Hypothalamus (tissue), 51 donors: ENCODE measurements around the gene FHL1.

Experiments
- DNase-seq, 51 donors: peaks; one replicate each; lab custom pipeline; 2025; lab: John Stamatoyannopoulos, UW

The FHL1 gene

DNA sequence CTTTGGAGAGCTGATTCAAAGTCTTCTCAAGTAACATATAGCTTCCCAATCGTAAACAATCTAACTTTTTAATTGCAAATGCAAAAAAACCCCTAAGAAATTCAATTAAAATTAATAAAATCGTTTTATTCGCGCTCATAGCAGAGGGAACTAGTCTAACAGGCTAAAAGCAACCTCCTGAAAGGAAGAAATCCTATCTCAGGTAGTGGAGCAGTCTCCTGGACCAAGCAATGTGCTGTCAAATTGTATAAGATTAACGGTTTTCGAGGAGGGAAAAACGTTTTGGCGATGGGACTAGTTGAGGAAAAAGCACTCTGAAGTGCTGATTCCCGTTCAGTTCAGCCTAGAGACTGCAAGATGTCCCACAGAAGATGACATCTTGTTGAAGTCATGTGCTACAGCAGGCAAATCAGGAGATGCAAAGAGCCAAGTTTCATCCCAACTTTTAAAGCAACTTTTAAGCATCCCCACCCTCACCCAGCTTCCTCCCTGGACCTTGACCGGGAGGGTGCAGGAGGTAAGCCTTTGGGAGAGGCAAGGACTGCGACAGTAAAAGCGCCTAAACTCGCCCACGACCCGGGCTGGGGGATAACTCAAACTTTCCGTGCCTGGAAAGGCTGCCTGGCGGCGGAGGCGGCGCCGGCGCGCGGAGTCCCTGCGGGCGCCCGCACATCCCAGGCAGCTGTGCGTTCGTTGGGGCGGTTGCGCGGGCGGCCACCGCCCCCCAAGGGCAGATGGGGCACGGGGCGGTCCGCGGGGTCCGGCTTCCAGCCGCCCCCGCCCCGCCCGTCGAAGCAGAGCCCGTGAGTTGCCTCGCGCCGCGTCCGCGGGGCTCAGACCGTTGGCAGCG is 103.1 kb downstream of the FHL1 start:
- peak in 2 of 51 donors; percentile 0 to 9 for DNase-seq

DNA sequence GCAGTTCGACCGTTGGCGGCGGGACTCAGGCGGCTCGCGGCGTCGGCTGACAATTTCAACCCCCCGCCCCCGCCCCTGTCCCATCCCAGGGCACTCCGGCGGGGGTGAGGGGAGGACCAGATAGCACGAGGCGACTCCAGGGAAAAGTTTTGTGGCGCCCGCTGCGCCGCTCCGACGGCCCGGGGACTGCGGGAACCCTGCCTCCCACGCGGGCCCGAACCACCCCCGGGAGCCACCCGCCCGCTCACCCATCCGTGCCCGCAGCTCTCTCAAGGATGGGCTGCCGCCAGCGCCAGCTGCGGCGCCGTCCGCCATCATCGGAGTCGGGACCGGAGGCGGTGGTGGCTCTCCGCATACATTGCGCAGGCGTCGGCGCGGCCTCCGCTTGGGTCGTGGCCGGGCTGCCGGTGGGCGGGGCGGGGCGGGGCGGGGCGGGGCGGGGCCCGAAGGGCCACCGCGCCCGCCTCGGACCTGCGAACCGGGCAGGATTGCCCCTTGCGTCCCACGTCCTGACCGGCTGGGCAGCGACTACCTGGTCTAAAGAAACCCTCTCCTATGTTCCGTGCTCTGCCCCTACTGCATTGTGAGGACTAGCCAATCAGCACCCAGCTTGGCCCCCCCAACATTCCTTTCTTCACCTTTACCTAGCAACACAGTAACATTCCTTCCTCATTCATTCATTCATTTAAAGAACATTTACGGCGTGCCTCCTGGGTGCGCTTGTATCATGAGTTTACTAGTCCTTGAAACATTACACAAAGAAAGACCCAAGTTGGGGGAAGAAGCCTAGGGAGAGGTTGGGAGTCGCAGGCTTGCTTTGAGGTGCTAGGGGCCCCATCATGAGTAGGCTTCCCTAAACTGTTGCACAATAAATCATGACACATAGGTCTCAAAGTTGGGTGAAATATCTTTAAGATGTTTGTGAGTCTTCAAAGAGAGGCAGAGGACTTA is 104.0 kb downstream of the FHL1 start, which contains the start of gene MAP7D3:
TSS of gene MAP7D3 (minus strand) at position 360 of the 951 bp plus-strand sequence. CDS start at position 318, 42 bp downstream.
- peak in 43 of 51 donors; percentile 0 to 64 (median 20) for DNase-seq

DNA sequence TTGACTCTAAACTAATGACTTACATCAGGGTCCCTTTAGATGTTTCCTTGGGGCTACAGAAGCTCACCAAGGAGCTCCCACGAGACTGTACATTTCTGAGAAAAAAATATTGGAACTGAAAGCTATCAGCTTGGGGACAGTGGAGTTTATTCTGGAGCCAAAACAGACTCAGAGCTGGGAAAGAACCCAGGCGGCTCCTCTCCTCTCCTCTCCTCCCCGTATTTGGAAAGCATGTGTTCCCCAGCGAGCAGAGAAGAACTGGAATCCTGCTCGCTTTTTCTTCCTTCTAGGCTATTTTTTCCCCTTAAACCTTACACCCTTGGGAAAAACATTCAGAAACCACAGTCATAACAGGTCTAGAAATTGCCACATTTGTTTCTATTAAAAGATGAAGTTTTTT is 108.2 kb downstream of the FHL1 start:
- DNase-seq, result no peak

DNA sequence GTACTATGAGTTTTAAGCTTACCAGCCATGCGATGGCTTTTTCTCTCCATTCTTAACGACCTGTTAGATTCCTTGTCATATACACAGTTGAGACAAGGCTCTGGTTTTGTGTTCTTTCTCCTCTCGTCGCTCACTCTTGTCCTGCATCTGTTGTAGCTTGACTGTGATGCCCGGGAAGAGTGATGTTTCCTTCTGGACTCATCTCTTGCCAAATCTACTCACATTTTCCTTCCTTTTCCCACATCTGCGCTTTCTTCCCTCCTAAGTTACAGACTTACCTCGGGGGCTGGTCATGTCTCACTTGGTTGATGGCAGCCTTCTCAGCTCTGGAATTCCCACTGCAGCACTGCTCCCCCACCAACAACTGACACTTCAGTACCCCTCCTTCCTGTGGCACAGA is 108.7 kb downstream of the FHL1 start:
- no peak for DNase-seq

DNA sequence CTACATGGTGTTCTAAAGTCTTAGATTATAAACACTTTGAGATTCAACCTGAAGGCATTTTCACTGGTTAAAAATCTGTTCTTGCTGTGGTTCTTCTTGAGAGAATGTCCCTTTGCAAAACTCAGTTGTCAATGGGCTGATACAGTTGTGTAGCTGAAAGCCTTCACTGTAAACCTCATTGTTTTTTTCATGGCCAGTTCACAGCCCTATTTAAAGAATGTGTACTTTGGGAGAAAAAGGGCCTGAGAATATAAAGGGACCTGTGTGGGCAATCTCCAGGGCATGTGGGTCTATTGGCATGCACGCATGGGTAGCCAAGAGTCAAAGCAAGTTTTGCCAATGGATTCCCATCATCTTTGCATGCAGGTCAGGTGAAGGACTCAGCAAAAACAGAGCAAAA is 111.6 kb downstream of the FHL1 start:
- no peak for DNase-seq

DNA sequence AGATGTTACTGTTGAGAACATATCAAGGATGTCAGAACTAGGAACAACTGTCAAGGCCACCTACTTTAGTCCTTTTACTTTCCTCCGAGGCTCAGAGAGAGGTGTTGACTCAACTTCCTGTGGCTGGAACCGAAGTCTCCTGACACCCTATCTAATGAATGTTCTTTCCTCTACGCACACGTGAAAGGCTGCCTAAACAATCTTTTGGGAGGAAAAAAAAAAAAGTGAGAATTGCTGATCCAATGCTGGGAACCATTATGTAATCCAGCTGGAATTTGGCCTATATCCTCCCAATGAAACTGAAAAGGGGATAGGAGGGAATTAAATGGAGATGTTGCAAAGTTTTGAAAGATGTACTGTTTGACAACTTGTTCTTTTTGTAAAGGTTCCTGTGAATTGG is 112.2 kb downstream of the FHL1 start:
- no peak for DNase-seq

GRCh38 chrX:136260776-136261175 is 113.4 kb downstream of the FHL1 start:
- DNase-seq, result peak in 1 of 51 donors; percentile 9
